HCT116 (cell line): ENCODE results near the gene TRERF1. TPM values are rescaled to one million over a fixed set of nuclear protein-coding genes. Genes with fewer than 3 reads are reported as not detected.

Source experiments
- ATAC-seq: fragments of 200-7000 bp; cut with Tn5 transposase; 2 replicates; pipeline ENCODE4 v1.9.1; 2020; ENCODE audit warnings: mild to moderate bottlenecking, moderate library complexity
- BruUV-seq: library from RNA; stranded (reverse); fragments of 400-500 nt; replicated peaks from 2 replicates; lab custom pipeline; 2021; lab: Mats Ljungman, UMichigan
- CTCF ChIA-PET: fragments of 300-600 bp; sonication (Branson Sonifier 250); formaldehyde crosslinking; loops from one replicate; lab custom pipeline; 2021; ENCODE audit warnings: antibody characterized with exemption; lab: Charles Lee
- POLR2A ChIA-PET: fragments of 300-600, 350-600 bp; sonication (Branson Sonifier 250); formaldehyde crosslinking; loops from one replicate; lab custom pipeline; 2021; ENCODE audit warnings: antibody characterized with exemption; lab: Charles Lee
- RAD21 ChIA-PET, 2 experiments: fragments of 300-600 bp; sonication (Branson Sonifier 250); formaldehyde crosslinking; loops; one replicate each; lab custom pipeline; 2023; ENCODE audit warnings: low total read pairs in 2 of 2; ENCODE audit not compliant: uncharacterized antibody in 2 of 2, unreplicated experiment in 2 of 2, low non-redundant PET in 1 of 2; lab: Charles Lee
- DNase-seq: peaks from one replicate; pipeline ENCODE4 v3.0.0-alpha.2; 2010; ENCODE audit warnings: low read depth, low spot score
- H2AFZ ChIP-seq: fragments of 200-600 bp; shearing (Covaris generic), sonication (generic); 2 replicates; pipeline ENCODE4 v1.6.1; 2017; ENCODE audit warnings: low read depth, mixed run types, mixed read lengths, antibody characterized with exemption, low read length; ENCODE audit not compliant: poor library complexity, severe bottlenecking
- H3K27ac ChIP-seq: 2 replicates; pipeline ENCODE4 v1.5.1; 2012; ENCODE audit warnings: low read depth, low read length
- H3K27me3 ChIP-seq: fragments of 200-600 bp; sonication (generic); 2 replicates; pipeline ENCODE4 v1.6.1; 2016; ENCODE audit warnings: mixed run types, low read length, mixed read lengths; ENCODE audit not compliant: insufficient read depth
- H3K36me3 ChIP-seq, 2 experiments: fragments of 200-500 bp in 1 of 2; fragments of 200-600 bp in 1 of 2; sonication (Bioruptor generic) in 1 of 2; sonication (generic) in 1 of 2; 2 replicates each; pipeline versions ENCODE4 v1.5.1 to v1.6.1; 2014 to 2016; ENCODE audit warnings: low read length in 2 of 2, inconsistent platforms in 1 of 2, mixed read lengths in 1 of 2, mixed run types in 1 of 2; ENCODE audit not compliant: insufficient read depth in 2 of 2, control insufficient read depth in 1 of 2
- H3K4me1 ChIP-seq, 2 experiments: fragments of 200-600 bp in 1 of 2; sonication (generic) in 1 of 2; 2 replicates each; pipeline versions ENCODE4 v1.5.1 to v1.6.1; 2012 to 2017; ENCODE audit warnings: low read length in 2 of 2, inconsistent platforms in 1 of 2, mild to moderate bottlenecking in 1 of 2, mixed read lengths in 1 of 2, mixed run types in 1 of 2, moderate library complexity in 1 of 2; ENCODE audit not compliant: insufficient read depth in 2 of 2, control insufficient read depth in 1 of 2
- H3K4me2 ChIP-seq: fragments of 200-600 bp; sonication (generic); 2 replicates; pipeline ENCODE4 v1.6.1; 2017; ENCODE audit warnings: mixed run types, low read length, mixed read lengths
- H3K4me3 ChIP-seq, 2 experiments: fragments of 200-600 bp in 1 of 2; sonication (generic) in 1 of 2; replicated peaks in 1 of 2; 2 replicates each; pipeline ENCODE4 v1.5.1; 2011 to 2016; ENCODE audit warnings: low read length in 2 of 2, control low read depth in 1 of 2, low read depth in 1 of 2, mild to moderate bottlenecking in 1 of 2, mixed read lengths in 1 of 2, mixed run types in 1 of 2
- H3K79me2 ChIP-seq: fragments of 200-600 bp; sonication (generic); 2 replicates; pipeline ENCODE4 v1.6.1; 2017; ENCODE audit warnings: mild to moderate bottlenecking, mixed run types, low read length, moderate library complexity, mixed read lengths; ENCODE audit not compliant: insufficient read depth
- H3K9ac ChIP-seq: fragments of 200-600 bp; sonication (generic); 2 replicates; pipeline ENCODE4 v1.6.1; 2016; ENCODE audit warnings: low read length, mixed read lengths
- H3K9me2 ChIP-seq: fragments of 200-600 bp; sonication (generic), shearing (Covaris generic); 2 replicates; pipeline ENCODE4 v1.6.1; 2017; ENCODE audit warnings: mixed run types, mild to moderate bottlenecking, moderate library complexity; ENCODE audit not compliant: insufficient read depth
- H3K9me3 ChIP-seq, 2 experiments: fragments of 200-500 bp in 1 of 2; fragments of 200-600 bp in 1 of 2; sonication (Bioruptor generic) in 1 of 2; sonication (generic) in 1 of 2; 2 replicates each; pipeline ENCODE4 v1.6.1; 2014 to 2017; ENCODE audit warnings: low read length in 2 of 2, mixed read lengths in 2 of 2, inconsistent platforms in 1 of 2, low read depth in 1 of 2, mild to moderate bottlenecking in 1 of 2, mixed run types in 1 of 2, moderate library complexity in 1 of 2; ENCODE audit not compliant: control insufficient read depth in 1 of 2, insufficient read depth in 1 of 2
- H4K20me1 ChIP-seq: fragments of 200-600 bp; sonication (generic), shearing (Covaris generic); 2 replicates; pipeline ENCODE4 v1.6.1; 2017; ENCODE audit warnings: mixed run types, mild to moderate bottlenecking, moderate library complexity; ENCODE audit not compliant: insufficient read depth
- CBX3 ChIP-seq: IDR thresholded peaks from 2 replicates; pipeline ENCODE4 v1.6.1; 2012; ENCODE audit warnings: low read depth
- CEBPB ChIP-seq: IDR thresholded peaks from 2 replicates; pipeline ENCODE4 v1.6.1; 2012; ENCODE audit warnings: low read depth
- ELF1 ChIP-seq: IDR thresholded peaks from 2 replicates; pipeline ENCODE4 v1.6.1; 2012; ENCODE audit warnings: low read depth, borderline replicate concordance
- EZH2 ChIP-seq: fragments of 200-600 bp; sonication (generic); IDR thresholded peaks from 2 replicates; pipeline ENCODE4 v1.6.1; 2017; ENCODE audit warnings: antibody characterized with exemption, mixed run types
- FOSL1 ChIP-seq: IDR thresholded peaks from 2 replicates; pipeline ENCODE4 v1.6.1; 2012; ENCODE audit warnings: low read depth
- JUND ChIP-seq: IDR thresholded peaks from 2 replicates; pipeline ENCODE4 v1.6.1; 2012
- POLR2A ChIP-seq: IDR thresholded peaks from 2 replicates; pipeline ENCODE4 v1.7.0; 2011; ENCODE audit warnings: borderline replicate concordance; ENCODE audit not compliant: insufficient read depth, insufficient read length; ENCODE audit errors: extremely low read depth
- RAD21 ChIP-seq: IDR thresholded peaks from 2 replicates; pipeline ENCODE4 v1.6.1; 2012; ENCODE audit warnings: low read depth, mild to moderate bottlenecking
- TCF7L2 ChIP-seq: IDR thresholded peaks from 2 replicates; pipeline ENCODE4 v1.7.0; 2011; ENCODE audit warnings: borderline replicate concordance, inconsistent platforms; ENCODE audit not compliant: insufficient read depth, insufficient read length; ENCODE audit errors: extremely low read depth
- YY1 ChIP-seq: IDR thresholded peaks from 2 replicates; pipeline ENCODE4 v1.6.1; 2011; ENCODE audit warnings: low read length, low read depth, moderate library complexity, mild to moderate bottlenecking; ENCODE audit not compliant: insufficient replicate concordance; ENCODE audit errors: extremely low read depth
- intact Hi-C: fragments of 100-400 bp; cut with micrococcal nuclease; formaldehyde crosslinking; loops from 2 replicates; pipeline ENCODE4 v1.10.0; 2022
- total RNA-seq: library from RNA; stranded (reverse); gene quantifications from one replicate; pipeline ENCODE4 v1.2.1, GENCODE V29; 2021; ENCODE audit not compliant: unreplicated experiment
- TF ChIP-seq, protein P1 (sequence below): IDR thresholded peaks from 2 replicates; pipeline ENCODE4 v1.6.1; 2012
- TF ChIP-seq, protein P2 (sequence below): IDR thresholded peaks from 2 replicates; pipeline ENCODE4 v1.6.1; 2012; ENCODE audit warnings: low read depth

The TRERF1 gene
- total RNA-seq, 1 experiment from 2014 or later: 12.4 TPM

DNA sequence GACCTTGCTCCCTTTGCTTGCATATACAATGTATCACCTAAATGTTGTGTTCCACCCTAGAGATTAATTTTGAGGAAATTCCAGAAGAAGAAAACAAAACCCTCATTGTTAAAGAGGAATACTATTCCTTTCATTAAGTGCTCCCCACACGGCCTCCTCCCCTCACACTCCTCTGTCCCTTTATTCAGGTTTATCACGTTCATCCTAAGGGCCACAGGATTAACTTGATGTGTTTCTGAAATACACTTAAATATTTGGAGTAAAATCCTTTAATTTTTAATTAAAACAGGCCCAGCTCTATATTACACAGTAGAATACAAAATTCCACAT lies 144.6 kb downstream of the TRERF1 start (continued):
- no peak for TF ChIP-seq RAD21

DNA sequence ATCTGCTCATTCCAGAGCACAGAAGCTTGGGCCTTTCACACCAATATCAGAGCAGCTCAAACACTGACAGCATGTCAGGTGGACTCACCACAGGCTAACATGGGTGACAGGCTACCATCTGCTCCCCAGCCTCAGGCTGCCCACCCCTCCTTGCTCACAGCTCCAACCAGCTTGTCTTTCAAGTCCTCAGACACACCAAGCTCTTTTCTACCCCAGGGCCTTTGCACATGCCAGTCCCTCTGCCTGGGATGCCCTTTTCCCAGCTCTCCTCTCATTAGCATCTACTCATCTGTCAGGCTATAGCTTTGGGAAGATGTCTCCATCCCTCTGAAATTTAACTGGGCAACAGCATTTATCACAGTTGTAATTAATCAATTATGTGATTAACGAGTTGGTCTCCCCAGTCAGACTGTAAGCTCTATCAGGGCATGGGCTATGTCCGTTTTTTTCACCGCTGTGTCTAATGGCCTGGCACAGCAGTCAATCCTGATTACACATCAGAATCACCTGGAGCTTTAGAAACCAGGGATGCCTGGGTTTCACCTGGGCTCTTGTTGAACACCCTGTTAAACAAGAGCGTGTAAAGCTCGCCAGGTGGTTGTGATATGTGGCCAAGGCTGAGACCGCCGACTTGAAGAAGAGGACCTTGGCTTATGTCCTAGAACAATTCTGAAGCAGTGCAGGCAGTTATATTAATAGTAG lies 145.1 kb downstream of the TRERF1 start:
- H3K27ac ChIP-seq: no peak overlapping the region
- no peaks in the 10 kb centered on the region for H4K20me1 ChIP-seq
- ChIA-PET POLR2A (no interaction called here), RAD21 (no interaction called here), CTCF (no interaction called here)
- BruUV-seq: no TSS peak
- H3K4me2 ChIP-seq: no peak overlapping the region
- no peak overlapping the region for H2AFZ ChIP-seq
- no peaks in the 10 kb centered on the region for H3K79me2 ChIP-seq
- DNase-seq (no peak), ATAC-seq (no peak)
- H3K27me3 ChIP-seq: no peaks in the 10 kb centered on the region
- H3K9me3 ChIP-seq: no peaks in the 10 kb centered on the region
- H3K9ac ChIP-seq: no peak overlapping the region
- no peaks in the 10 kb centered on the region for H3K36me3 ChIP-seq
- TF ChIP-seq FOSL1: no peak
- no peak for TF ChIP-seq EZH2
- no peak for TF ChIP-seq CEBPB
- no peak for TF ChIP-seq JUND
- TF ChIP-seq TCF7L2: no peak
- no peak for TF ChIP-seq ELF1
- no peak for TF ChIP-seq POLR2A
- no peak for TF ChIP-seq CBX3
- TF ChIP-seq YY1: no peak
- TF ChIP-seq, protein P1, sequence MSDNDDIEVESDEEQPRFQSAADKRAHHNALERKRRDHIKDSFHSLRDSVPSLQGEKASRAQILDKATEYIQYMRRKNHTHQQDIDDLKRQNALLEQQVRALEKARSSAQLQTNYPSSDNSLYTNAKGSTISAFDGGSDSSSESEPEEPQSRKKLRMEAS: no peak
- TF ChIP-seq, protein P2, sequence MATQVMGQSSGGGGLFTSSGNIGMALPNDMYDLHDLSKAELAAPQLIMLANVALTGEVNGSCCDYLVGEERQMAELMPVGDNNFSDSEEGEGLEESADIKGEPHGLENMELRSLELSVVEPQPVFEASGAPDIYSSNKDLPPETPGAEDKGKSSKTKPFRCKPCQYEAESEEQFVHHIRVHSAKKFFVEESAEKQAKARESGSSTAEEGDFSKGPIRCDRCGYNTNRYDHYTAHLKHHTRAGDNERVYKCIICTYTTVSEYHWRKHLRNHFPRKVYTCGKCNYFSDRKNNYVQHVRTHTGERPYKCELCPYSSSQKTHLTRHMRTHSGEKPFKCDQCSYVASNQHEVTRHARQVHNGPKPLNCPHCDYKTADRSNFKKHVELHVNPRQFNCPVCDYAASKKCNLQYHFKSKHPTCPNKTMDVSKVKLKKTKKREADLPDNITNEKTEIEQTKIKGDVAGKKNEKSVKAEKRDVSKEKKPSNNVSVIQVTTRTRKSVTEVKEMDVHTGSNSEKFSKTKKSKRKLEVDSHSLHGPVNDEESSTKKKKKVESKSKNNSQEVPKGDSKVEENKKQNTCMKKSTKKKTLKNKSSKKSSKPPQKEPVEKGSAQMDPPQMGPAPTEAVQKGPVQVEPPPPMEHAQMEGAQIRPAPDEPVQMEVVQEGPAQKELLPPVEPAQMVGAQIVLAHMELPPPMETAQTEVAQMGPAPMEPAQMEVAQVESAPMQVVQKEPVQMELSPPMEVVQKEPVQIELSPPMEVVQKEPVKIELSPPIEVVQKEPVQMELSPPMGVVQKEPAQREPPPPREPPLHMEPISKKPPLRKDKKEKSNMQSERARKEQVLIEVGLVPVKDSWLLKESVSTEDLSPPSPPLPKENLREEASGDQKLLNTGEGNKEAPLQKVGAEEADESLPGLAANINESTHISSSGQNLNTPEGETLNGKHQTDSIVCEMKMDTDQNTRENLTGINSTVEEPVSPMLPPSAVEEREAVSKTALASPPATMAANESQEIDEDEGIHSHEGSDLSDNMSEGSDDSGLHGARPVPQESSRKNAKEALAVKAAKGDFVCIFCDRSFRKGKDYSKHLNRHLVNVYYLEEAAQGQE: no peak
- intact Hi-C loops: loop anchor here (5.0 kb wide), 1 partner anchor 226 kb away; no protein-coding TSS in a partner anchor
- H3K9me2 ChIP-seq: no peaks in the 10 kb centered on the region
- peaks cover 0 to 14% of the 10 kb centered on the region in 2 experiments; a peak in 2 of 4 replicates for H3K4me1 ChIP-seq
- H3K4me3 ChIP-seq: no peak overlapping the region
